Amygdala (tissue), 56 donors: ENCODE data around the gene KLHL42.
A peak's percentile ranks its signal among the peaks of the same experiment; 100 is the strongest.
"Not testable (repeated sequence)": the region's sequence is repeated elsewhere in the genome, so short reads cannot be mapped to it uniquely, and the experiment has no call there.

ENCODE experiments used
- DNase-seq, 56 donors: peaks; one replicate each; lab custom pipeline; 2025; lab: John Stamatoyannopoulos, UW

Gene KLHL42, protein sequence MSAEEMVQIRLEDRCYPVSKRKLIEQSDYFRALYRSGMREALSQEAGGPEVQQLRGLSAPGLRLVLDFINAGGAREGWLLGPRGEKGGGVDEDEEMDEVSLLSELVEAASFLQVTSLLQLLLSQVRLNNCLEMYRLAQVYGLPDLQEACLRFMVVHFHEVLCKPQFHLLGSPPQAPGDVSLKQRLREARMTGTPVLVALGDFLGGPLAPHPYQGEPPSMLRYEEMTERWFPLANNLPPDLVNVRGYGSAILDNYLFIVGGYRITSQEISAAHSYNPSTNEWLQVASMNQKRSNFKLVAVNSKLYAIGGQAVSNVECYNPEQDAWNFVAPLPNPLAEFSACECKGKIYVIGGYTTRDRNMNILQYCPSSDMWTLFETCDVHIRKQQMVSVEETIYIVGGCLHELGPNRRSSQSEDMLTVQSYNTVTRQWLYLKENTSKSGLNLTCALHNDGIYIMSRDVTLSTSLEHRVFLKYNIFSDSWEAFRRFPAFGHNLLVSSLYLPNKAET

DNA sequence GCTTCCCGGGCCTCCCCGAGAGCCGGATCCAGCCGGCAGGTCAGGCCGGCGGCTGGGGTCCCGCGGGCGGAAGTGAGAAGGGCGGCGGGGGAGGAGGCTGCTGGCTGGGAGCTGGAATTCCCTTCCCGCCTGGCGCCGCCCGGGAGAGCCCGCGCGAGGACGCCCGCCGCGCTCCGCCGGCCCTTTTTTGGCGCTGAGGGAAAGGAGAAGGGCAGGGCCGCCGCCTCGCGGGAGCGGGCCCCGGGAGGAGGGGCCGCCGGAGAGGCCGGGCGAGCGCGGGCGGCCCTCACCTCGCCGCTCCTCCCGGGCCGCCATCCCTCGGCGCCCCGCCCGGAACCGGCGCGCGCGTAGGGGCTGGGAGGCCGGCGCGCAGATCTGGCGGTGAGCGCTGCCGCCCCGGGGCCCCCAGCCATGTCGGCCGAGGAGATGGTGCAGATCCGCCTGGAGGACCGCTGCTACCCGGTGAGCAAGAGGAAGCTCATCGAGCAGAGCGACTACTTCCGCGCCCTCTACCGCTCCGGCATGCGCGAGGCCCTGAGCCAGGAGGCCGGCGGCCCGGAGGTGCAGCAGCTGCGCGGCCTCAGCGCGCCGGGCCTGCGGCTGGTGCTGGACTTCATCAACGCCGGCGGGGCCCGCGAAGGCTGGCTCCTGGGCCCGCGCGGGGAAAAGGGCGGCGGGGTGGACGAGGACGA lies at the start of gene KLHL42, which contains the start of gene MANSC4:
TSS of gene KLHL42 (plus strand) at position 314 of the 692 bp plus-strand sequence. CDS start at position 412, 98 bp downstream.
TSS of gene MANSC4 (minus strand) at position 317 of the 692 bp plus-strand sequence. CDS start 8,960 bp downstream, outside the sequence.
- peak in 51 of 56 donors; percentile 16 to 86 (median 58) for DNase-seq

- no peak for DNase-seq
Observed at GRCh38 chr12:27732281-27732680, 47.8 kb upstream of the KLHL42 start.

DNA sequence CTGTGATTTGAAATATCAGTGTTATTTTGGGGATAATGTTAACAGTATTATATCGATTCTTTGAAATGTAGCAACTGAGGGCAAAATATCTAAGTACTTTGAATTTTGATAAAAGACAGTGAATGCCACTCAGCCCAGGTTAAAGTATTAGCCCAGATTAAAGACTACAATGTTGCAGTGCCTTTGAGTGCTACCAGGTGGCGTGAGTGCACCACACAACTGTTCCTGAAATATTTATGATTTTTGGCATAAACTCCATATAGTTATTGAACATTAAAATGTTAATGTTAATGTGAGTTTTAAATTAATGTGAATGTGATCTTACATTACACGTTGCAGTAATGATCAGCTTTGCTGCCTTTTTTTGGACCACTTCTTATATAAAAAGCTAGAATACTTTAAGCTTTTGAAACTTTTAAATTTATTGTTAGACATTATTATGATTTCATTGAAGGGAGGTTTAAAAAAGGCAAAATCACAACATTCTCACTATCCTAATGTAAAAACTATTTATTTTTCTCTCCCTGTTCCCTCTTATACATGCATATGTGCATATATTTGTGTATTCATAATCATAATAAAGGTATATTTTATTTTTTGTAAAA lies 46.9 kb upstream of the KLHL42 start:
- DNase-seq: peak in 3 of 56 donors; percentile 7 to 32 (median 17)

- no peak for DNase-seq
Observed at GRCh38 chr12:27733791-27734190, 46.2 kb upstream of the KLHL42 start.

GRCh38 chr12:27734321-27734720 lies 45.7 kb upstream of the KLHL42 start:
- not testable (repeated sequence) for DNase-seq

- no peak for DNase-seq
Observed at GRCh38 chr12:27743601-27744000, 36.4 kb upstream of the KLHL42 start.

DNA sequence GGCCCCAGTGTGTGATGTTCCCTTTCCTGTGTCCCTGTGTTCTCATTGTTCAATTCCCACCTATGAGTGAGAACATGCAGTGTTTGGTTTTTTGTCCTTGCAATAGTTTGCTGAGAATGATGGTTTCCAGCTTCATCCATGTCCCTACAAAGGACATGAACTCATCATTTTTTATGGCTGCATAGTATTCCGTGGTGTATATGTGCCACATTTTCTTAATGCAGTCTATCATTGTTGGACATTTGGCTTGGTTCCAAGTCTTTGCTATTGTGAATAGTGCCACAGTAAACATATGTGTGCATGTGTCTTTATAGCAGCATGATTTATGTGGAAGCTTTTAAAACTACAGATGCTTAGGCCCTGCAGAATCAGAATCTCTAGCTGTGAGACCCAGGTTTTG lies 34.3 kb upstream of the KLHL42 start:
- not testable (repeated sequence) for DNase-seq

DNA sequence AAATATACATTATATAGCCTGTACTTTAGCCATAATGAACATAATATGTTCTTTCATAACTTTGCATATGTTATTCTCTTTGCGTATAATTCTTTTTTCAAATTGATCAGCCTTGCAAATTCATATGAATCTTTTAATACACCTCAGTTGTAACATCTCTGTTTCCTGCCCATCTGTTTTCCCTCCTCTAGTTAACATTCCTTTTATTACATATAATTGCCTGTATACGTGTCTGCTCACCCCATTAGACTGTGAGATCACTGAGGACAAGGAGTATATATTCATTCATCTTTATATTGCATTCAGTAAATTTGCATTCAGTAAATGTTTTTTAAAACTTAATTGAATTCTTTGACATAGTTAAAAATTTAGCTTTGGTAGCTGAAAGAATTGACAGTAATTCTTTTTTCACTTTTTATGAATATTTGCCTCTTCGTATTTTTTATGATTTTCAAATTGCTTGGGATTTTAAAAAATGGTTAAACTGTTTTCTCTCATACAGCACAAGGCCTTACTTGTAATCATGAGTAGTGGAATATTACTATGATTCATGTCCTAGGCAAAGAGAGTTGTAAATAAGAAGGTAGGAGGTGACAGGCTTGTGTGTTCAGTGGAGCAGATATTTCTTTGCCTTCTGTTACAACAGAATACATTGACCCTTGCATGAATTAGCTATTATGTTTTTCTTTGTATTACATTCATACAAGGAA lies 32.8 kb upstream of the KLHL42 start:
- DNase-seq: no peak

GRCh38 chr12:27751386-27752047 lies 28.5 kb upstream of the KLHL42 start:
- peak in 1 of 56 donors; percentile 6 for DNase-seq

GRCh38 chr12:27754795-27755194 lies 25.2 kb upstream of the KLHL42 start:
- no peak for DNase-seq

DNA sequence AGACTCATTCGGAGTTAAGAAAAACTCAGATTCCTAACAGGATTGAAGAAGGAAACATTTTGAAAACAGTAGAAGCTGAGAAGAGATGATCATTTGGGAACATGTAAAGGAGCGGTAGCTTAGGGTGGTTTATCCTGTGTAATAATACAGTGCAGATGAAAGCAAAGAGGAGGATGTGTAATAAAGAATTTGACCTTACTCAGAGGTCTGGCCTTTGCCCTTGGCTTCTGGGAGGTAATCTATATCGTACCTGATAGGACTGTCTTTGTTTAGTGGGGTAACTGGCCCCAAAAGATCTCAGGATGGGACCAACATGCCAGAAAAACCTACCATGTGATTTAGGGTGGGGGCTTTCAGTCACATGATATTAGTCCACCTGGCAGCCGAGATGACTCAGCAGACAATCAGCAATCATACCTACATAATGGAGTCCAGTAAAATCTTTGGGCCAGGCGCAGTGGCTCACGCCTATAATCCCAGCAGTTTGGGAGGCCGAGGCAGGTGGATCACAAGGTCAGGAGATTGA lies 23.3 kb upstream of the KLHL42 start:
- no peak for DNase-seq

DNA sequence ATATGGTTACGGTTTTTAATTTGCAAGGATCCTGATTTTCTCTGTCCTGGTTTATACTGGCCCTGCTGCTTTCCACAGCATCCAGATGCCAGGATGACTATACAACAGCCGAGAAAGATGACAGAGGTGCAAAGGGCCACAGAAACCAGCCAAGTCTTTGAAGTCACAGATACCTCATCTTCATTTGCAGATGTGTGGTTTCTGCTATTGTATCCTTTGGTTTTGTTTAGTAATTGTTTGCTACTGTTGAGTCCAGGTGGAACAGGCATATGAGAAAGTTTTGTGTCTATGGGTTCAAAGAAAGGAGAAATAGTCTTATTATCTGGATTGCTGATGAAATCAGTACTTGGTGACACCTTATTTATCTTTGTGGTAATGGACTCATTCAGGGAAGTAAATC lies 17.3 kb upstream of the KLHL42 start:
- DNase-seq: no peak

DNA sequence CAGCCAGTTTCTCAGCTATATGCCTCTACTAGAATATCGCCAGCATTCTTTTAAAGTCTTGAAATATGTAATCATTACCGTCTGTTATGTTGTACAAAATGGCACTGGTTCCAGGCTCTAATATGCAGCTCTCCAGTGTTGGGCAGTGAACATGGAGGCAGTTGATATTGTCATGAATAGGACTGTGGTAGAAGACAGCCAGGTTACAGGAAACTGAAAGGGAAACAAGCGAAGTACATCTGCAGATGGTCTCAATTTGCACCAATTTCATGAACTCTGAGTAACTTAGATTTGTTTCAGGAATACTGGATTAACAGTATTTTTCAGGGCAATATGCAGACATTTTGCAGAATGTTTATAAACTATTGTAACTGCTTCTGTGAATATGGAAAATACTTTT lies 13.4 kb upstream of the KLHL42 start:
- DNase-seq: no peak

DNA sequence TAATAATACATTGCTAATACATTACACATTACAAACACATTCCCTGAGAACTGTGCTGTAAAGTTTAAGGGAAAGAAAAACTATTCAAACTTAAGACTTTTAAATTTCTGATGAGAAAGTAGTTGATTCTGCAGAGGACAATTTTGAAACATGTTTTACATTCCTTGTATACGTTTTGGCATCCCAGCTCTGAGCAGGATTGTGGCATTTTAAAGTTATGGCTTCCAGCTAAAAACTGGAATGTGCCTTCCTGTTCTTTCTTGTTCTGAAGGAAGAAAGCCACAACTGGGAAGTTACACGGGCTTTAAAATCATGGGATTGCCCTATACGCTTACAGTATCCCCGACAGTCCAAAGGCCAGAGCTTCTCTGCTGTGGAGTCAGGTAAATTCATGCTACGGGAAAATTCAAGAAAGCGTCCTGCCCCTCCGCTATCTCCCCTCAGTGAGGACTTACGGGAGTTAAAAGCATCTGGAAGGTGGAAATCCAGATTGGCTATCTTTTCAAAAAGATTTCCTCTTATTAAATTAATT lies 10.8 kb upstream of the KLHL42 start:
- DNase-seq: no peak

DNA sequence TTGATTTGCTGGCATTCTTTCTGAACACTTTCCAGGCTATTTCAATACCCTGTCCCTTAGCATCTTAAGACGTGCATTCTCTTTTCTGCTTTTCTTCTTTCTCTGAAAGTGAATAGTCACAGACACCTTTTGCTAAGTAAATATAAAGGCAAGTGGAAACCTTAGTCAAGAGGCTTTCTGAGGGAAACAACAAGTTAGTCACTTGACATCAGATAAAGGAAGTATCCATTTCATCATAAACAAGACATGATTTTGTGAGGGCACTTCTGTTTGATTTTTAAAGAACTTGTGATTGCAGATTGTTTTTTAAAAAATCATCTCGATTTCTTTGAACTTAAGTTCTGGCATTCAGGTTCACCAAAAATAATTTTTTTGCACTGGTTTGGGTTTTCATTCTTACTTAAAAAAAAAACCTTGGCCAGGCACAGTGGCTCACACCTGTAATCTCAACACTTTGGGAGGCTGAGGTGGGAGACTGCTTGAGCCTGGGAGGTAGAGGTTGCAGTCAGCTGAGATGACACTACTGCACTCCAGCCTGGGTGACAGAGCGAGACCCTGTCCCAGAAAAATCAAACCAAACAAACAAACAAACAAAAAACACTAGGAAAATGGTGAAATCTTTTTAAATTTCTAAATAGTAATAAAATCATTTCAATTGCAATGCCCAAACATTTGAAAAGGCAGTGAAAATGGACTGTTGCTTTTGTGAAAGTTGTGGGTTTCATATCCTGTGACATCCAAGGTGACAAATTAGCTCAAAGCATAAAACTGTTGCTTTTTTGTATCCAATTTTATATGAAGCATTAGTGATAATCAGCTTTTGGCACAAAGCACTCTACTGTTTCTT lies 8.3 kb upstream of the KLHL42 start:
- DNase-seq: no peak

DNA sequence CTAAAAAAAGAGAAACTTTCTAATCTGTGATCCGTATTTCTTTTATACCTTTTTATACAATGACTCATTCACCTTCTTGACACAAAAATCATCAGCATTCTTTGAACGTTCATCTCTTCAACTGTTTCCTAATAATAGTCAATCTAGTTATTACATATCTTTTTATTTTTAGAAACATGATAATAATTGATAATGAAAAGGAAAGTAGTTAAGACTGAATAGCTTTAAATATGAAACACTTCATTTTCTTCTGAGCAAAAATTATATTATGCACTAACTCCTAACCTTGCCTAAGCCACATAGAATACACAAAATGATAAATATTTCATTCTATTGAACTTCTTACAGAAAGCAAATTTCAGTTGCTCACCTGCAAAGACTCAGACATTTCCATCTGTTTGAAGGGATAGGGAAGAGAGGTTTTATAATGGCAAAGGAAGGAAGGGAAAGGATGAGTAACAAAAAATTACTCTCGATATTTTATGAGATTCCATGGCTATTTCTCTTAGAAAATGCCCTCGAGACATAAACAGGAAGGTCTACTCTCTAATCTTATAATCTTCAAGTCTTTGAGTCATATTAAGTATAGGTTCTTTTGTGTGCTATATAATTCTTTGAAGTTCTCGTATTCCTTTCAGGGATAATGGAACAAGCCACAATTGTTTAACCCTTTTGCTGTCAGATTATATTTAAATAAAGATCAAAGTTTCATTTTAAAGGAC lies 7.5 kb upstream of the KLHL42 start:
- no peak for DNase-seq

GRCh38 chr12:27777141-27777540 lies 2.9 kb upstream of the KLHL42 start:
- DNase-seq: peak in 16 of 56 donors; percentile 3 to 54 (median 20)

GRCh38 chr12:27778206-27778605 lies 1.8 kb upstream of the KLHL42 start:
- no peak for DNase-seq
